CD1c-positive myeloid dendritic cell (primary cell): ENCODE measurements around the gene KRT1.

ENCODE experiments used
- DNase-seq: peaks from one replicate; pipeline ENCODE4 v3.0.0-alpha.2; 2016; ENCODE audit errors: extremely low spot score

KRT1 gene

DNA sequence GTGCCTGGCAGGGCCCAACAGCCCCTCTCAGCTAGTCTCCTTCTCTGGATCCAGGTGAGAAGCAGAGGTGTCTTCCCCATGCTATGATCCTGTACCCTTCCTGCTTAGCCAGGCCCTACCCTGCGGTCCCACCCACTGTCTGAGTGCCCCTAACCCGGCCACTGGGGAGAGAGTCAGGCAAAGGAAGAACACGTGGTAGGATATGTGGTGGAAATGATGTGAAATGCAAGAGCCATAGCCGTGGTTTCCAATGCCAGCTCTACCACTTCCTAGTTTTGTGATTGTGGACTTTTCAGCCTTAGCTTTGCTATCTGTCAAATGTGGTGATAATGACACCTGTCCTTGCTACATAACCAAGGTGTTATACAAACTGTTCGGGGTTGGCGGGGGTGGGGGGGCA, 44.0 kb downstream of the KRT1 start:
- no peak for DNase-seq

- DNase-seq: no peak
Observed at GRCh38 chr12:52634266-52635056, 45.7 kb downstream of the KRT1 start.

DNA sequence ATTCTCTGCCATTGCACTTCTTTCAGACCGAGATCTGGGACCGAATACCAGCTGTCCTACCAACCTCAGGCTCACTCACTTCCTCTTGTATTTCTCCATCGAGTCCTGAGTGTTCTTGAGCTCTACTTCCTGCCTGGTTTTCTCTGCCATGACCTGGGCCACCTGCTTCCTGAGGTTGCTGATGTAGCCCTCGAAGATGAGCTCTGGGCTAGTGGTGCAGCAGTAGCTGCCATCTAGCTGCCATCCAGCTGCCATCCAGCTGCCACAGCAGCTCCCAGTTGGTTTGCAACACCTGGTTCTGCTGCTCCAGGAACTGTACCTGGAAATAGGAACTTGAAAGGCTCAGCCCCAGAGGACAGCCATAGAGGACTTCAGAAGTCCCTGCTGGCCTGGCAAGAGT, 46.8 kb downstream of the KRT1 start:
- peak; percentile 6 for DNase-seq

DNA sequence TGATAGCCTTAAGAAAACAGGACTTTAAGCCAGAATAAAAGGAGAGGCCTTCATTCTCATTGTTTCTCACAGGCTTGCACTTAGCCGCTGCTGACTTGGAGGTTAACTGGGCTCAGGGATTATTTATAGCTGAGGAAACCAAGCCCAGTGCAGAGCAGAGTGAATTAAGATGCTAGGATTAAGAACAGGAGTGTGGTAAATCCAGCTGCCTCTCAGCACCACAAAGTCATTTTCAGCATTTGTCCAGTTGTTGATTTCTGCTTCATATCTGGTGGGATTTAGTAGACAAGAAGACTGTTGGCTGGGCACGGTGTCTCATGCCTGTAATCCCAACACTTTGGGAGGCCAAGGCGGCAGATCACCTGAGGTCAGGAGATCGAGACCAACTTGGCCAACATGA, 47.6 kb downstream of the KRT1 start:
- no peak for DNase-seq

GRCh38 chr12:52631676-52632459, 48.3 kb downstream of the KRT1 start:
- no peak for DNase-seq

DNA sequence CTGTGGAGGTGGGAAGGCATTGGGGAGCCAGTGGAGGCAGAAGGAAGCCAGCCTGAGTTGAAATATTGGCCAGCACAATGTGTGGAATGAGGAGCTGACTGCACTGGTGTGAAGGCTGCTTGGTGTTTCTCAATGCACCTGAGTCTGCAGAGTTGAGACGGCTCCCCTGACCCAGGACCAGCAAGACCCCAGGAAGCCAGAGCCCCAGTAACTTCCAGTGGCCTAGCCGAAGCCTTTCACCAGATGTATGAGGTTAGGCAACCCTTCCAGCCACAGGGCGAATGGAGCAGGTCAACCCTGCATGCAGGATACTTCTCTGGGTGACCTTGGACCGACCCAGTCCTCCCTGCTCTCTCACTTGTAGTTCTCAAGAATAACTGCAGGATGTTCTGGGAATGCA, 48.9 kb downstream of the KRT1 start:
- DNase-seq: no peak

DNA sequence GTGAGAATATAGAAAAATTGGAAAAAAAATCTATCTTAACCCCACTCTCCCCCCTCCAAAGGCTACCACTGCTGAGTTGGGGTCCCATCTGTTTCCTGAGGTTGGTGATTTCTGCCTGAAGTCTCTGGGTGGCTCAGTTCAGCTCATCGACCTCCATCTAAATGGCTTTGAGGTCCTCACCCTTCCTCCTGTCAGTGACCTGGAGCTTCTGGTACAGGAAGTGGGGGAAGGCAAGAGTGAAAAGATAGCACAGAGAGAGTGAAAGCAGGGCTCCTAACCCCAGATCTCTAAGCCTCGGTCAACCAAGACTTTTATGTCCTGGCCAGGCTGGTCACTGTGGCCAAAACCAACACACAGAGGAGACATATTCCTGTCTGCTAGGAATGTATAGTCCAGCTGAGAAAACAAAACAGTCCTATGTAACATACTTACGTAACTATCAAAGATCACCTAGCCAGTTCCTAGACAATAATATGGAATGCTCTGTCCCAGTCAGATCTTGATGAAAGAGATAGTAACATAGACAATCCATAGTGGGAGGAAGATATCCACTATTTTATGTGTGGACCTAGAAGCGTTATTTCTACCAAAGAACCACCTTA, 49.5 kb downstream of the KRT1 start:
- DNase-seq: no peak

GRCh38 chr12:52630008-52630500, 50.2 kb downstream of the KRT1 start:
- no peak for DNase-seq

GRCh38 chr12:52629281-52630007, 50.8 kb downstream of the KRT1 start:
- DNase-seq: peak; percentile 71

DNA sequence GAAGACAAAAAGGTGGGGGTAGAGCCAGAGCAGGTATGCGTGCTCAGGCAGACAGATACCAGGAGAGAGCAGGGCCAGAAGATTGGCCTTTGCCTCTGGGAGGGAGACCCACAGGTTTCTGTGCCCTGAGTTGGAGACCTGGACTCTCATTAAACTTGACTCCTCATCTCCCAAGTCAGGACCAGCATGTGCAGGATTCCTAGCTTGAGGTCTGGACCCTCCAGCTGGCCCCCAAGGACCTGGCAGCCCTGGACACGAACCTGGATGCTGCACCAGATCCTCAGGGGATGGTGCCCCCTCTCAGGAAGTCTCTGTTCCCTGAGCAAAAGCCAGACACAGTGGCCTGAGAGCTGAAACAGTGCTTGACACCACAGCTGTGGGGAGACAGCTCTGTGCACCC, 51.4 kb downstream of the KRT1 start:
- no peak for DNase-seq

DNA sequence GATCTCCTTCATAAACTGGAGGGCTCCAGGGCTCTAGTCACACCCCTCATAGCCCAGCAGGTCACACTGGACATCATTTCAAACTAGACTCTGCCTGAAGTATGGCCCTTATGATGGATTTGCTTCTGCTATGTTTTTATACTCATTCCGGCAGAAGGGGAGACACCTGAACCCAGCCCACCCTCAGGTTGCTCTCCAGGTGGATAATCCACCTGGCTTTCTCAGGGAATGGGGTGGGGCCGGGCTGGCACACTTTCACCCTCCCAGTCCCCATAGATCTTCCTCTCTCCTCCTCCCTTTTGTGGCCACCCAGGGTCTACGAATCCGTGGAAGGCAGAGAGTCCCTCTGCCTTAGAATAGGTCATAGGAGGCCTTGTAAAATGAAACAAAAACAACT, 52.1 kb downstream of the KRT1 start:
- DNase-seq: no peak

- no peak for DNase-seq
Observed at GRCh38 chr12:52627395-52628110, 52.7 kb downstream of the KRT1 start.
